Bone marrow (tissue), 2 donors: Measurements from ENCODE around the gene SLC4A9.

ENCODE experiments used
- DNase-seq, 2 donors: peaks; one replicate each; lab custom pipeline; 2025; lab: John Stamatoyannopoulos, UW

The SLC4A9 gene

DNA sequence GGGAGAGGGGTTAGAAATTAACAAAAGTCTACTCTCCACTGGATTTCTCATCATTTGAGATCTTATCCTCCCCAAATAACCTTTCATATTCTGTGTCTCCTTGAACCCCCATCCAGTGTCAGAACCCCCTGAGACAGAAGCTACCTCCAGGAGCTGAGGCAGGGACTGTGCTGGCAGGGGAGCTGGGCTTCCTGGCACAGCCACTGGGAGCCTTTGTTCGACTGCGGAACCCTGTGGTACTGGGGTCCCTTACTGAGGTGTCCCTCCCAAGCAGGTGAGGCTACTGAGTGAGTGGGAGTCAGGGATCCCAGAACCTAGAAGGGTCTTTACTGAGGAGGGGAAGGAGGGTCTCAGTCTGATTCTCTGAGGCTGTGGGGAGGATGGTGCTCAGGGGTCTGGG is 1.9 kb downstream of the SLC4A9 start:
- no peak for DNase-seq

GRCh38 chr5:140362311-140362710 is 2.3 kb downstream of the SLC4A9 start:
- no peak for DNase-seq

DNA sequence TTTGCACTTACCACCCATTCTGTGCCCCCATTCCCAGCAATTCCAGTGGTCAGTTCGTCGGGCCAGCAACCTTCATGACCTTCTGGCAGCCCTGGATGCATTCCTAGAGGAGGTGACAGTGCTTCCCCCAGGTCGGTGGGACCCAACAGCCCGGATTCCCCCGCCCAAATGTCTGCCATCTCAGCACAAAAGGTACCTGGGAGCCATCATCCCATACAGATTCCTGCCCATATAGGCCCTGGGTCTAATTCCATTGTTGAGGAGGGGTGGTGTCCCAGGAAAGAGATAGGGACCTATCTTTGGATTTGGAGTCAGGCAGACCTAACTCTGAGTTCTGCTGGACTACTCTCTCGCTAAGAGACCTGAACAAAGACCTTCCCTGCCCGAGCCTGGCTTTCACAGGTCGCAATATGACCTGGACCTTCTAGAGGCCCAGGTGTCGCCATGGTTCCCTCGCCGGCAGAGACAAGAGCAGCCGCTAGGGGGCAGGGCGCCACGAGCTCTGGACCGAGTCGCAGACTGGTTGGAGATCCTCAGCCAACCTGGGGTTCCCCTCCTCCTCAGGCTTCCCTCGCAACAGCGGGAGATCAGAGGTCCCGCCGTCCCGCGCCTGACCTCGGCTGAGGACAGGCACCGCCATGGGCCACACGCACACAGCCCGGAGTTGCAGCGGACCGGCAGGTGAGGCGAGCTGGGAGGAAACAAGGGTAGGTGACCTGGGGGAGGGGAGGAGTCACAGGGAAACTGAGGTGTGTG is 3.1 kb downstream of the SLC4A9 start:
- DNase-seq = peak; percentile 32 to 57

DNA sequence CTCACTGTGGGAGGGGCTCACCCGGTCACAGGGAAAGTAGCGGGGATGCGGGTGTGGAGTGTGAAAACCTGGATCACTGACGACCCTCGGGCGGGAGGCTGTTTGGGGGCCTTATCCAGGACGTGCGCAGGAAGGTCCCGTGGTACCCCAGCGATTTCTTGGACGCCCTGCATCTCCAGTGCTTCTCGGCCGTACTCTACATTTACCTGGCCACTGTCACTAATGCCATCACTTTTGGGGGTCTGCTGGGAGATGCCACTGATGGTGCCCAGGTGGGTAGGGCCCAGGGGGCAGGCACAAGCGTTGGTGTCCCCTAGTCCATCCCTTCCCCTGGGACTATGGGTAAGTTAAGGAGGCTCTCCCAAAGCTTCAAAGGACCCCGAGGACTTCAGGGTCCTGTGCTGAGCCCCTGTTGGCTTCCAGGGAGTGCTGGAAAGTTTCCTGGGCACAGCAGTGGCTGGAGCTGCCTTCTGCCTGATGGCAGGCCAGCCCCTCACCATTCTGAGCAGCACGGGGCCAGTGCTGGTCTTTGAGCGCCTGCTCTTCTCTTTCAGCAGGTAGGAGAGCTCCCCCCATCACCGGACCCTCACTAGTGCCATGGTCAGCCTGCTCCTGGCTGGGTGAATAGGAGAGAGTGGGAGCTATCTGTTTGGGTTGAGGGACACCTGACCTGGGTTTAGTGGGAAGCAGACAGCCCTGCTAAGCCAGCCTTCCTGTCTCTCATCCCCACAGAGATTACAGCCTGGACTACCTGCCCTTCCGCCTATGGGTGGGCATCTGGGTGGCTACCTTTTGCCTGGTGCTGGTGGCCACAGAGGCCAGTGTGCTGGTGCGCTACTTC is 3.9 kb downstream of the SLC4A9 start:
- no peak for DNase-seq

- DNase-seq = no peak
Measured at GRCh38 chr5:140364472-140364765, 4.4 kb downstream of the SLC4A9 start.

- no peak for DNase-seq
Measured at GRCh38 chr5:140365282-140365681, 5.3 kb downstream of the SLC4A9 start.

DNA sequence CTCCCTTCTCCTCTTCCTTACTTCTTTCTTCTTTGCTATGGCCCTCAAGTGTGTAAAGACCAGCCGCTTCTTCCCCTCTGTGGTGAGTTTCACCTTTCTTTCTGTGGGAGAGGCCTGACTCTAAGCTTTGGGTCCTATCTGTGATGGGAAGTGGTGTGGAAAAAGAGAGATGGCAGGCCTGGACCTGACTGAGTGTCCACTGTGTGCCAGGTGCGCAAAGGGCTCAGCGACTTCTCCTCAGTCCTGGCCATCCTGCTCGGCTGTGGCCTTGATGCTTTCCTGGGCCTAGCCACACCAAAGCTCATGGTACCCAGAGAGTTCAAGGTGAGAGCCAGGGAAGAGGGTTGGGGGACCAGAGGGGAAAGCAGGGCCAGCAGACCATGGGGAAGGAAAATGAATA is 5.9 kb downstream of the SLC4A9 start:
- DNase-seq = no peak

- no peak for DNase-seq
Measured at GRCh38 chr5:140366589-140367255, 6.7 kb downstream of the SLC4A9 start.

GRCh38 chr5:140367256-140368013 is 7.4 kb downstream of the SLC4A9 start:
- no peak for DNase-seq

GRCh38 chr5:140371356-140372151 is 11.6 kb downstream of the SLC4A9 start:
- DNase-seq = no peak

GRCh38 chr5:140372971-140373487 is 13.0 kb downstream of the SLC4A9 start:
- DNase-seq = no peak

GRCh38 chr5:140381351-140381750 is 21.4 kb downstream of the SLC4A9 start:
- DNase-seq = no peak

DNA sequence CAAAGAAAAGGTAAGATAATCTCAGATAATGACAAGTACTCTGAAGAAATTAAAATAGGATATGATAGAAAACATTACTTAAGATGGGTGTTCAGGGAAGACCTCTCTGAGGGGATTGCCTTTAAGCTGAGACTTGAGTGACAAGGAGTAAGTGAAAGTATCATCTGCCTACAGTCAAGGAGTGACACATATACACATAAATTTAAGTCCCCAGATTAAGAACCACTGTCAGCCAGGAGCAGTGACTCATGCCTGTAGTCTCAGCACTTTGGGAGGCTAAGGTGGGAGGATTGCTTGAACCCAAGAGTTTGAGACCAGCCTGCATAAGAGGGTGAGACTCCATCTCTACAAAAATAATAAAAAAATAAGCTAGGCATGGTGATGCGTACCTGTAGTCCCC is 22.0 kb downstream of the SLC4A9 start:
- DNase-seq = no peak

DNA sequence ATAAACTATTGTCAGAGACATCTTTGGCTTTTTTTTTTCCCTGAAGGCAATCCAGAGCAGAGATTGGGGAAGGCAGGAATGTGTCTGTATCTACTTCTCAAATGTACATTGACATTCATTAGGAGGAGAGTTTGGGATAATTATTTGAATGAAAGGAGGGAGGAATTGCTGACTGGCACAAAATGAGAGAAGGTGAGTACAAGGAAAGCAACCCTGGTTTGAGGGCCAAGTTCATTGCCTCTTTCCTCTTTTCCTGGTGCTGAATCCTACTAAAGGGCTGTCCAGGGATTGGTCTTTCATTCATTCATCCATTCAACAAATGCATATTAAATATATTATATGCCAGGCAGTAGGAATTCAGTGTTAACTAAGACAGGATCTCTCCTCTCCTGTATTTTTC is 22.9 kb downstream of the SLC4A9 start:
- no peak for DNase-seq

DNA sequence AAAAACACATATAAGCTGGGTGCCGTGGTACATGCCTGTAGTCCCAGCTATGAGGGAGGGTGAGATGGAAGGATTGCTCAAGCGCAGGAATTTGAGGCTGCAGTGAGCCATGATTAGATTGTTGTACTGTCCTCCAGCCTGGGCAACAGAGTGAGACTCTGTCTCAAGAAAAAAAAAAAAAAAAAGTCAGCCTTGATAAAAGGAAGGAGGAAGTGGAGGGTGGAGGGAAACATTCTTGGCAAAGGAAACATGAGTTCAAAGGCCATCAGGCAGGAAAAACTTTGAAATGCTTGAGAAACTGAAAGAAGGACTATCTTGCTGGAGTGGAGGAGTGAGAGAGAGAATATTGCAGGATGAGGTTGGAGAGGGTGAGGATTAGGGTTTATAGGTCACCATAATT is 23.3 kb downstream of the SLC4A9 start:
- DNase-seq = no peak

GRCh38 chr5:140388052-140388451 is 28.1 kb downstream of the SLC4A9 start:
- no peak for DNase-seq

DNA sequence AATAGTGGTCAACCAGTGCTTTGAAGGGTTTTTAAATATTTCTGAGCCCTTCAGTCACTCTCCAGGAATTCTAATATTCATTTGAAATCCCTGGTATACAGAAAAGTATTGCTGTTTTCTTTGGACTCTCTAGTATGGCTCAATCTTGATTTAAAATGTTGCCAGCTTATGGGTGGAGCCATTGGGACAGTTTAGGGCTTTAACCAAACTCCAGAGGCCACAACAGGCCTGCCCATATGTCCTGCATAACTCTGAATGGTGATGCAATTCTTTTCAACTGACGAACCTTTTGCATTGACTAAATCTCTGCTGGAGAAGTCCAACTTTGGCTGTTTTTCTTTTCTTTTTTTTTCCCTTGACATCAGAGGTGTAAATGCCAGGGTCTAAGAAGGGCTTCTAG is 31.3 kb downstream of the SLC4A9 start:
- no peak for DNase-seq

GRCh38 chr5:140391732-140392131 is 31.7 kb downstream of the SLC4A9 start:
- DNase-seq = no peak

DNA sequence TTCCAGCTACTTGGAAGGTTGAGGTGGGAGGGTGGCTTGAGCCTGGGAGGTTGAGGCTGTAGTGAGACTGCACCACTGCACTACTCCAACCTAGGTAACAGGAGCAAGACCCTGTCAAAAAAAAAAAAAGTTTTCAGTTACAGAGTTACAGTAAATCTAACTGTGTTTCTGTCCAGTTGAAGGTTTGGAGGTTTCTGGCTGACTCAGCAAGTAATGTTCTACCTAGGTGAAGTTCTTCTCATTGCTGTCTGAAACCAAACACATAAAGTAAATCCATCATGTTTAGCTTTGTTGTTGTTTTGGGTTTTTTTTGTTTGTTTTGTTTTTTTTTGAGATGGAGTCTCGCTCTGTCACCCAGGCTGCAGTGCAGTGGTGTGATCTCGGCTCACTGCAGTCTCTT is 33.7 kb downstream of the SLC4A9 start:
- no peak for DNase-seq

- DNase-seq = no peak
Measured at GRCh38 chr5:140398379-140398811, 38.4 kb downstream of the SLC4A9 start.
